ENCODE data around the gene DOCK1. TPM values are rescaled to one million over a fixed set of nuclear protein-coding genes. Genes with fewer than 3 reads are reported as not detected.

DOCK1 gene
- total RNA-seq, 2 donors from 2014 or later: 72.4 to 89.3 TPM

GRCh38 chr10:127006453-127006852 is 101.2 kb downstream of the DOCK1 start:
- no peak overlapping the region for H3K27ac Mint-ChIP-seq
- no peaks in the 10 kb centered on the region for H3K27me3 ChIP-seq (ENCODE audit: control insufficient read depth, insufficient read depth, low read length, poor library complexity, severe bottlenecking)

GRCh38 chr10:127009366-127009765 is 104.1 kb downstream of the DOCK1 start:
- no peaks in the 10 kb centered on the region for H3K27me3 Mint-ChIP-seq (ENCODE audit: insufficient read depth)
- H3K9me3 ChIP-seq (ENCODE audit: control insufficient read depth, low read length): no peaks in the 10 kb centered on the region
- H3K9ac ChIP-seq (ENCODE audit: extremely low read depth, low read length, poor library complexity, severe bottlenecking): no peak overlapping the region
- peaks cover 28% of the 10 kb centered on the region for H3K4me1 Mint-ChIP-seq
- H3K36me3 ChIP-seq (ENCODE audit: control insufficient read depth, insufficient read depth, low read length): peaks cover 52% of the 10 kb centered on the region
- H3K4me1 ChIP-seq (ENCODE audit: control insufficient read depth, insufficient read depth, low read length): no peaks in the 10 kb centered on the region
- peaks cover 65% of the 10 kb centered on the region for H3K36me3 Mint-ChIP-seq (ENCODE audit: low read depth)
- no peak overlapping the region for H3K4me3 Mint-ChIP-seq
- TF ChIP-seq CTCF (conservative IDR thresholded peaks at IDR 0.05): no peak
- H3K27me3 ChIP-seq (ENCODE audit: control insufficient read depth, insufficient read depth, low read length, poor library complexity, severe bottlenecking): no peaks in the 10 kb centered on the region
- no peak for DNase-seq
- no peak overlapping the region for H3K27ac Mint-ChIP-seq
- WGBS, 2 experiments (ENCODE audit: insufficient coverage in 1 of 2, insufficient read length in 1 of 2): 97 to 100% methylated on average over 2 to 8 of the region's 8 CpGs
- H3K27ac ChIP-seq (ENCODE audit: low read depth, low read length): no peak overlapping the region
- H3K9me3 Mint-ChIP-seq: no peaks in the 10 kb centered on the region
- no peak overlapping the region for H3K4me3 ChIP-seq (ENCODE audit: low read length)

More at GRCh38 chr10:127006453-127006852, 101.2 kb downstream of the DOCK1 start:
- Histone ChIP-seq H3K4me1 (ENCODE audit: control insufficient read depth, insufficient read depth, low read length) (no peaks in the 10 kb centered on the region), H3K4me3 (ENCODE audit: low read length) (no peak overlapping the region), H3K9ac (ENCODE audit: extremely low read depth, low read length, poor library complexity, severe bottlenecking) (no peak overlapping the region), H3K27ac (ENCODE audit: low read depth, low read length) (no peak overlapping the region), H3K9me3 (ENCODE audit: control insufficient read depth, low read length) (no peaks in the 10 kb centered on the region), H3K36me3 (ENCODE audit: control insufficient read depth, insufficient read depth, low read length) (peaks cover 55% of the 10 kb centered on the region)
- DNase-seq: no peak
- H3K4me3 Mint-ChIP-seq: no peak overlapping the region
- no peaks in the 10 kb centered on the region for H3K27me3 Mint-ChIP-seq (ENCODE audit: insufficient read depth)
- H3K36me3 Mint-ChIP-seq (ENCODE audit: low read depth): peaks cover 67% of the 10 kb centered on the region
- no peak for TF ChIP-seq CTCF (conservative IDR thresholded peaks at IDR 0.05)
- H3K4me1 Mint-ChIP-seq: peaks cover 8% of the 10 kb centered on the region
- WGBS, 2 experiments (ENCODE audit: insufficient coverage in 1 of 2, insufficient read length in 1 of 2): 91 to 96% methylated on average over 11 of the region's 11 CpGs
- H3K9me3 Mint-ChIP-seq: no peaks in the 10 kb centered on the region

- Mint-ChIP-seq H3K36me3 (ENCODE audit: low read depth) (peaks cover 54% of the 10 kb centered on the region), H3K9me3 (no peaks in the 10 kb centered on the region), H3K27me3 (ENCODE audit: insufficient read depth) (no peaks in the 10 kb centered on the region), H3K27ac (no peak overlapping the region), H3K4me1 (peaks cover 28% of the 10 kb centered on the region), H3K4me3 (no peak overlapping the region)
- TF ChIP-seq CTCF (conservative IDR thresholded peaks at IDR 0.05): no peak
- no peak overlapping the region for H3K9ac ChIP-seq (ENCODE audit: extremely low read depth, low read length, poor library complexity, severe bottlenecking)
- DNase-seq: no peak
- H3K4me1 ChIP-seq (ENCODE audit: control insufficient read depth, insufficient read depth, low read length): no peaks in the 10 kb centered on the region
- no peak overlapping the region for H3K27ac ChIP-seq (ENCODE audit: low read depth, low read length)
- H3K36me3 ChIP-seq (ENCODE audit: control insufficient read depth, insufficient read depth, low read length): peaks cover 53% of the 10 kb centered on the region
- no peak overlapping the region for H3K4me3 ChIP-seq (ENCODE audit: low read length)
- H3K27me3 ChIP-seq (ENCODE audit: control insufficient read depth, insufficient read depth, low read length, poor library complexity, severe bottlenecking): no peaks in the 10 kb centered on the region
- H3K9me3 ChIP-seq (ENCODE audit: control insufficient read depth, low read length): no peaks in the 10 kb centered on the region
- 68 to 73% methylated on average over 5 of the region's 5 CpGs for WGBS, 2 experiments (ENCODE audit: insufficient coverage in 1 of 2, insufficient read length in 1 of 2)
Observed at GRCh38 chr10:127011174-127011573, 105.9 kb downstream of the DOCK1 start.

All from endodermal cell (in vitro differentiated cells).